PC-9 (cell line): ENCODE data around the gene RAB7A. TPM values are rescaled to one million over a fixed set of nuclear protein-coding genes. Genes with fewer than 3 reads are reported as not detected.

Experiments
- BruUV-seq: library from RNA; stranded (reverse); fragments of 400-500 nt; replicated peaks from 2 replicates; lab custom pipeline; 2021; lab: Mats Ljungman, UMichigan
- CTCF ChIA-PET: fragments of 300-600 bp; sonication (Branson Sonifier 250); formaldehyde crosslinking; loops from one replicate; lab custom pipeline; 2022; ENCODE audit warnings: antibody characterized with exemption; lab: Charles Lee
- POLR2A ChIA-PET: fragments of 300-600 bp; sonication (Branson Sonifier 250); formaldehyde crosslinking; loops from one replicate; lab custom pipeline; 2022; ENCODE audit warnings: antibody characterized with exemption; ENCODE audit not compliant: unreplicated experiment; lab: Charles Lee
- DNase-seq, 2 experiments: peaks; one replicate each; pipeline versions ENCODE4 v3.0.0 to v3.0.0-alpha.2; 2015 to 2022; ENCODE audit warnings: mixed read lengths in 1 of 2
- H2AFZ ChIP-seq: fragments of 200-600 bp; sonication (generic); 2 replicates; pipeline ENCODE4 v1.8.1; 2017; ENCODE audit warnings: antibody characterized with exemption
- H3F3A ChIP-seq: fragments of 200-600 bp; sonication (generic); 2 replicates; pipeline ENCODE4 v1.8.1; 2017; ENCODE audit warnings: antibody characterized with exemption, mild to moderate bottlenecking, low read depth; ENCODE audit not compliant: insufficient read depth
- H3K27ac ChIP-seq: fragments of 200-600 bp; sonication (generic); 2 replicates; pipeline ENCODE4 v1.6.1; 2016; ENCODE audit warnings: mixed run types
- H3K27me3 ChIP-seq: fragments of 200-600 bp; sonication (generic); 2 replicates; pipeline ENCODE4 v1.6.1; 2016; ENCODE audit warnings: low read depth, mixed run types; ENCODE audit not compliant: insufficient read depth
- H3K36me3 ChIP-seq: fragments of 200-600 bp; sonication (generic); 2 replicates; pipeline ENCODE4 v1.6.1; 2016; ENCODE audit warnings: low read depth, mixed run types
- H3K4me1 ChIP-seq: fragments of 200-600 bp; sonication (generic); replicated peaks from 2 replicates; pipeline ENCODE4 v1.6.1; 2016; ENCODE audit warnings: mixed run types; ENCODE audit not compliant: insufficient read depth
- H3K4me2 ChIP-seq: fragments of 200-600 bp; sonication (generic); 2 replicates; pipeline ENCODE4 v1.6.1; 2017; ENCODE audit warnings: mixed run types
- H3K4me3 ChIP-seq: fragments of 200-600 bp; sonication (generic); 2 replicates; pipeline ENCODE4 v1.6.1; 2016; ENCODE audit warnings: mixed run types
- H3K79me2 ChIP-seq: fragments of 200-600 bp; sonication (generic); 2 replicates; pipeline ENCODE4 v1.6.1; 2017; ENCODE audit warnings: low read depth, mixed run types
- H3K9me2 ChIP-seq: fragments of 200-600 bp; sonication (generic); 2 replicates; pipeline ENCODE4 v1.8.1; 2017; ENCODE audit warnings: mild to moderate bottlenecking; ENCODE audit not compliant: insufficient read depth
- H3K9me3 ChIP-seq: fragments of 200-600 bp; sonication (generic); 2 replicates; pipeline ENCODE4 v1.8.1; 2016; ENCODE audit warnings: low read depth; ENCODE audit not compliant: insufficient read depth
- H4K20me1 ChIP-seq: fragments of 200-600 bp; sonication (generic); 2 replicates; pipeline ENCODE4 v1.8.1; 2017; ENCODE audit not compliant: insufficient read depth
- EZH2 ChIP-seq: fragments of 200-600 bp; sonication (generic); IDR thresholded peaks from 2 replicates; pipeline ENCODE4 v1.8.0; 2017; ENCODE audit warnings: antibody characterized with exemption, low read depth
- intact Hi-C: fragments of 100-400 bp; cut with micrococcal nuclease; formaldehyde crosslinking; loops from one replicate; pipeline ENCODE4 v1.10.0; 2022; ENCODE audit not compliant: unreplicated experiment
- total RNA-seq: library from RNA; stranded (reverse); gene quantifications from 2 replicates; pipeline ENCODE4 v1.2.3, GENCODE V29; 2021
- TF ChIP-seq, protein P1 (sequence below): fragments of 200-600 bp; sonication (generic); conservative IDR thresholded peaks from 2 replicates; pipeline ENCODE4 v1.6.1; 2017; ENCODE audit warnings: mixed run types, antibody characterized with exemption, mild to moderate bottlenecking, moderate library complexity

Gene RAB7A
- total RNA-seq, 1 experiment from 2014 or later: 319 TPM

DNA sequence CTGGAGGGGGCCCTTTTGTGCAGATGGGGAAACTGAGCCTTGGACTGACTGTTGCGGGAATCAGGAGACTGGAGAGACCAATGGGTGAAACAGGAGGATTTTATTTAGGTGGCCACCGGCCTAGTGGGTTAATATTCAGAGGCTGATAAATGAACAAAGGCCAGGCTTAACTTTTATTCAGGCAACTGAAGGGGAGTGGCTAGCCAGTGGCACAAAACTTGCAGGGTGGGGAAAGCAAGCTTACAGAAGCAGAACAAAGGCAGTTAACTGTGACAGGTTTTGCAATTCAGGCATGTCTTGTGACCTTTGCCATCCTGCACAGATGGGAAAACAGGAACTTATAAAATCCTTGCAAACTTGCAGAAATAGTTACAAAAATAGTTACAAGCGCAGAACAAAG, 128.5 kb downstream of the RAB7A start:
- Histone ChIP-seq H2AFZ (no peak overlapping the region), H3K27ac (no peak overlapping the region), H3K79me2 (no peaks in the 10 kb centered on the region), H3K36me3 (no peaks in the 10 kb centered on the region), H3K4me1 (no peaks in the 10 kb centered on the region), H3K27me3 (no peaks in the 10 kb centered on the region), H3K9me2 (no peaks in the 10 kb centered on the region), H3K4me3 (no peak overlapping the region), H4K20me1 (no peaks in the 10 kb centered on the region), H3K9me3 (peaks cover 8% of the 10 kb centered on the region), H3F3A (no peaks in the 10 kb centered on the region), H3K4me2 (no peak overlapping the region)
- TF ChIP-seq, protein P1, sequence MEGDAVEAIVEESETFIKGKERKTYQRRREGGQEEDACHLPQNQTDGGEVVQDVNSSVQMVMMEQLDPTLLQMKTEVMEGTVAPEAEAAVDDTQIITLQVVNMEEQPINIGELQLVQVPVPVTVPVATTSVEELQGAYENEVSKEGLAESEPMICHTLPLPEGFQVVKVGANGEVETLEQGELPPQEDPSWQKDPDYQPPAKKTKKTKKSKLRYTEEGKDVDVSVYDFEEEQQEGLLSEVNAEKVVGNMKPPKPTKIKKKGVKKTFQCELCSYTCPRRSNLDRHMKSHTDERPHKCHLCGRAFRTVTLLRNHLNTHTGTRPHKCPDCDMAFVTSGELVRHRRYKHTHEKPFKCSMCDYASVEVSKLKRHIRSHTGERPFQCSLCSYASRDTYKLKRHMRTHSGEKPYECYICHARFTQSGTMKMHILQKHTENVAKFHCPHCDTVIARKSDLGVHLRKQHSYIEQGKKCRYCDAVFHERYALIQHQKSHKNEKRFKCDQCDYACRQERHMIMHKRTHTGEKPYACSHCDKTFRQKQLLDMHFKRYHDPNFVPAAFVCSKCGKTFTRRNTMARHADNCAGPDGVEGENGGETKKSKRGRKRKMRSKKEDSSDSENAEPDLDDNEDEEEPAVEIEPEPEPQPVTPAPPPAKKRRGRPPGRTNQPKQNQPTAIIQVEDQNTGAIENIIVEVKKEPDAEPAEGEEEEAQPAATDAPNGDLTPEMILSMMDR: no peak
- TF ChIP-seq EZH2: no peak
- CTCF ChIA-PET: no interaction called here
- POLR2A ChIA-PET: no interaction called here
- no TSS peak for BruUV-seq
- intact Hi-C loops: no loop called here
- DNase-seq: no peak

DNA sequence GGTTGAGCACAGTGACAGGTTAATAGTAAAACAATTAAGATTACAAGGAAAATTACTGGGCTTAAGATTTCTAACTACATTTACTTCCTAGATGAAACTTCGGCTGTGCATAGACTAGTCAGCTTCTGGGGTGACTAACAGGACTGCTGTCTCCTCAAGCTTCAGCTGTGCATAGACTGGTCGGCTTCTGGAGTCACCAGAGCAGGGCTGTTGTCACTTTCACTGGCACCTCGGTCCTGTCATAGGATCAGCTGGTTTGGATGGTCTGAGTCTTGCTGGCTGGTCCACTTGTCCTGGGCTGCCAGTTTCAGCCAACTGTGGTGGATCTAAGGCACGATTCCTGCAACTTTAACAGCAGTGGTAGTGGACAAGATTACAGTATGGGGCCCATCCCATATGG, 129.6 kb downstream of the RAB7A start:
- Histone ChIP-seq H3K79me2 (no peaks in the 10 kb centered on the region), H3K36me3 (no peaks in the 10 kb centered on the region), H3K9me2 (no peaks in the 10 kb centered on the region), H3K27ac (no peak overlapping the region), H3K4me3 (no peak overlapping the region), H4K20me1 (no peaks in the 10 kb centered on the region), H2AFZ (no peak overlapping the region), H3K27me3 (no peaks in the 10 kb centered on the region), H3F3A (no peaks in the 10 kb centered on the region; the same call in 1 of the 2 replicates), H3K4me1 (no peaks in the 10 kb centered on the region), H3K4me2 (no peak overlapping the region), H3K9me3 (peaks cover 19% of the 10 kb centered on the region)
- no TSS peak for BruUV-seq
- DNase-seq: no peak
- ChIA-PET CTCF (no interaction called here), POLR2A (no interaction called here)
- no peak for TF ChIP-seq EZH2
- TF ChIP-seq, protein P1: no peak
- intact Hi-C loops: no loop called here

DNA sequence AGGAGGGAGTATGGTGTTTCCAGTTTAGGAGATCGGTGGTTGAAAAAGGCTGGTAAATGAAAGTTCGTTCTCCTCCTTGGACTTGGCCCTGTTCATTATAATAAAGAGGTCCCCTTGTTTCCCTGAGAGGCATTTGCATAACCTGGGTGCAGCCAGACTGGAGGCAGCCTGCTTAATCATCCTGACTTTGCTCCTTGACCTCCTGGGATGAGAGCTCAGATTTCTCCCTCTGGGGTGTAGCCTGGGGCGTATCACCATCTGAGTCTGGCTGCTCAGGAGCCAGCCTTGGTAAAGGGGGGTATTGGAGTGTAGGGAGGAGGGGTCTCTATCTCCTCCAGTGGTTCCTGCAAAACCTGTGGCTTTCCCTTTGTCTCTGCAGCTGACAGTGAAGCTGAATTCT, 132.2 kb downstream of the RAB7A start:
- Histone ChIP-seq H3K27me3 (no peaks in the 10 kb centered on the region), H3K9me3 (peaks cover 23% of the 10 kb centered on the region), H3F3A (no peaks in the 10 kb centered on the region; the same call in 1 of the 2 replicates), H3K79me2 (no peaks in the 10 kb centered on the region), H3K9me2 (no peaks in the 10 kb centered on the region), H4K20me1 (no peaks in the 10 kb centered on the region), H3K4me1 (no peaks in the 10 kb centered on the region), H2AFZ (no peak overlapping the region), H3K27ac (no peak overlapping the region), H3K4me3 (no peak overlapping the region), H3K36me3 (no peaks in the 10 kb centered on the region), H3K4me2 (no peak overlapping the region)
- intact Hi-C loops: no loop called here
- DNase-seq: peak in 1 of 2 experiments; percentile 50
- POLR2A ChIA-PET: interaction anchor here (0.8 kb wide), 1 partner anchor 21 kb away, joined by 5 read pairs; the partner anchor contains the start of gene ACAD9
- CTCF ChIA-PET: interaction anchor here (0.9 kb wide), 1 partner anchor 178 kb away, joined by 6 read pairs; no protein-coding TSS in a partner anchor
- no peak for TF ChIP-seq EZH2
- TF ChIP-seq, protein P1: no peak
- no TSS peak for BruUV-seq
